A549 (cell line): ENCODE measurements around the gene RPL28. TPM values are rescaled to one million over a fixed set of nuclear protein-coding genes. Genes with fewer than 3 reads are reported as not detected.

Source experiments
- ATAC-seq, 2 experiments: fragments of 200-7000 bp in 1 of 2; fragments of >200 bp in 1 of 2; cut with Nextera tagmentation in 1 of 2; cut with Tn5 transposase in 1 of 2; 3 replicates each; pipeline versions ENCODE4 v1.8.0 to v1.9.1; 2018 to 2020; ENCODE audit warnings: mild to moderate bottlenecking in 1 of 2, moderate library complexity in 1 of 2
- CTCF ChIA-PET: fragments of 300-600 bp; sonication (Branson Sonifier 250); formaldehyde crosslinking; extraction: SDS; loops from one replicate; lab custom pipeline; 2021; ENCODE audit warnings: antibody characterized with exemption, inconsistent platforms; lab: Yijun Ruan, JAX
- POLR2A ChIA-PET: fragments of 350-600 bp; formaldehyde crosslinking; extraction: SDS; loops from one replicate; lab custom pipeline; 2021; ENCODE audit warnings: antibody characterized with exemption, inconsistent platforms; lab: Yijun Ruan, JAX
- DNase-seq, 2 experiments: peaks; one replicate each; pipeline versions ENCODE4 v3.0.0 to v3.0.0-alpha.2; 2011 to 2016; ENCODE audit warnings: low read depth in 1 of 2, low spot score in 1 of 2
- FAIRE-seq: peaks from 2 replicates; lab custom pipeline; 2011; peaks lifted over from hg19 to GRCh38; lab: Jason Lieb, UNC
- H3K27ac ChIP-seq, 2 experiments: fragments of >200 bp; sonication (Bioruptor Twin); formaldehyde crosslinking; 3 replicates each; pipeline ENCODE4 v1.5.1; 2016 to 2017
- H3K4me1 ChIP-seq: fragments of >200 bp; sonication (Bioruptor Twin); formaldehyde crosslinking; 3 replicates; pipeline ENCODE4 v1.6.1; 2016
- H3K4me2 ChIP-seq: fragments of >200 bp; sonication (Bioruptor Twin); formaldehyde crosslinking; 3 replicates; pipeline ENCODE4 v1.6.1; 2016
- H3K4me3 ChIP-seq: fragments of >200 bp; sonication (Bioruptor Twin); formaldehyde crosslinking; 3 replicates; pipeline ENCODE4 v1.5.1; 2016
- H3K9me3 ChIP-seq: fragments of >200 bp; sonication (Bioruptor Twin); formaldehyde crosslinking; 3 replicates; pipeline ENCODE4 v1.6.1; 2016
- BHLHE40 ChIP-seq: IDR thresholded peaks from 2 replicates; pipeline ENCODE4 v1.6.1; 2012; ENCODE audit warnings: low read depth, low read length, inconsistent platforms
- CBX8 ChIP-seq: fragments of 200-600 bp; sonication (generic); IDR thresholded peaks from 2 replicates; pipeline ENCODE4 v1.6.1; 2016
- CEBPB ChIP-seq, 2 experiments: fragments of >200 bp in 1 of 2; sonication (Bioruptor Twin) in 1 of 2; formaldehyde crosslinking in 1 of 2; IDR thresholded peaks; 2 replicates each; pipeline ENCODE4 v1.6.1; 2012 to 2016
- CHD2 ChIP-seq: fragments of 150-350 bp; IDR thresholded peaks from 2 replicates; pipeline ENCODE4 v1.6.1; 2014; ENCODE audit warnings: low read length; ENCODE audit not compliant: partially characterized antibody
- EHF ChIP-seq: fragments of 250-450 bp; sonication (Bioruptor Pico); IDR thresholded peaks from 2 replicates; pipeline ENCODE4 v1.5.0; 2020; ENCODE audit warnings: mild to moderate bottlenecking
- EP300 ChIP-seq, 2 experiments: fragments of >200 bp; sonication (Bioruptor Twin); formaldehyde crosslinking; IDR thresholded peaks; 2 replicates in 1 of 2; 3 replicates in 1 of 2; pipeline ENCODE4 v1.6.1; 2016 to 2017
- ESRRA ChIP-seq: fragments of 150-350 bp; IDR thresholded peaks from 2 replicates; pipeline ENCODE4 v1.6.1; 2014; ENCODE audit warnings: mild to moderate bottlenecking, low read length, borderline replicate concordance
- FOSB ChIP-seq: fragments of 250-450 bp; sonication (Bioruptor Pico); IDR thresholded peaks from 2 replicates; pipeline ENCODE4 v1.5.0; 2020; ENCODE audit warnings: mild to moderate bottlenecking, moderate library complexity
- HEYL ChIP-seq: fragments of 250-450 bp; sonication (Bioruptor Pico); IDR thresholded peaks from 2 replicates; pipeline ENCODE4 v1.8.0; 2021; ENCODE audit warnings: mild to moderate bottlenecking, moderate library complexity
- HOXB13 ChIP-seq: fragments of 250-450 bp; sonication (Bioruptor Pico); IDR thresholded peaks from 2 replicates; pipeline ENCODE4 v1.5.0; 2020; ENCODE audit warnings: low read depth, mild to moderate bottlenecking, moderate library complexity
- JUNB ChIP-seq: fragments of >200 bp; sonication (Bioruptor Twin); formaldehyde crosslinking; IDR thresholded peaks from 2 replicates; pipeline ENCODE4 v1.6.1; 2016
- MYC ChIP-seq: IDR thresholded peaks from 2 replicates; pipeline ENCODE4 v1.6.1; 2012; ENCODE audit warnings: mild to moderate bottlenecking, inconsistent platforms, low read length, improper control_type of control experiment, borderline replicate concordance
- POLR2AphosphoS2 ChIP-seq: conservative IDR thresholded peaks from 2 replicates; pipeline ENCODE4 v1.6.1; 2012; ENCODE audit warnings: low read length, improper control_type of control experiment, inconsistent platforms
- RAD21 ChIP-seq, 2 experiments: fragments of >200 bp in 1 of 2; sonication (Bioruptor Twin) in 1 of 2; formaldehyde crosslinking in 1 of 2; IDR thresholded peaks in 1 of 2; conservative IDR thresholded peaks in 1 of 2; 2 replicates in 1 of 2; 3 replicates in 1 of 2; pipeline ENCODE4 v1.6.1; 2012 to 2018; ENCODE audit warnings: inconsistent platforms in 1 of 2
- RNF2 ChIP-seq: fragments of 200-600 bp; sonication (generic); IDR thresholded peaks from 2 replicates; pipeline ENCODE4 v1.6.1; 2016; ENCODE audit warnings: low read depth, mild to moderate bottlenecking, antibody characterized with exemption, moderate library complexity, borderline replicate concordance
- SMC3 ChIP-seq: fragments of >200 bp; sonication (Bioruptor Twin); formaldehyde crosslinking; IDR thresholded peaks from 3 replicates; pipeline ENCODE4 v1.6.1; 2018; ENCODE audit warnings: inconsistent platforms
- SREBF2 ChIP-seq: fragments of 450-650 bp; IDR thresholded peaks from 2 replicates; pipeline ENCODE4 v1.6.1; 2014; ENCODE audit warnings: mild to moderate bottlenecking, moderate library complexity
- TP53 ChIP-seq: fragments of 250-450 bp; sonication (Bioruptor Pico); IDR thresholded peaks from 2 replicates; pipeline ENCODE4 v1.5.0; 2021; ENCODE audit warnings: mild to moderate bottlenecking, moderate library complexity
- ZFP36 ChIP-seq: fragments of 450-650 bp; IDR thresholded peaks from 2 replicates; pipeline ENCODE4 v1.6.1; 2014; ENCODE audit warnings: borderline replicate concordance; ENCODE audit not compliant: partially characterized antibody
- WGBS: methylation state at CpG from one replicate; pipeline ENCODE4 v1.1.6; 2017; ENCODE audit errors: missing lambda C conversion rate; 5-methylcytosine and 5-hydroxymethylcytosine counted together
- polyA plus RNA-seq, 4 experiments: library from polyadenylated mRNA; depleted of rRNA in 3 of 4; stranded (reverse); fragments of >200 nt; fragmentation: RNase III in 1 of 4; extraction: RNeasy Plus Mini Kit Qiagen cat#74134 plus additional on column Dnase treatment in 1 of 4; gene quantifications; 2 replicates in 3 of 4; 3 replicates in 1 of 4; pipeline ENCODE4 v1.2.3, GENCODE V29; 2011 to 2017
- TF ChIP-seq, protein P1 (sequence below): fragments of >200 bp; sonication (Bioruptor Twin); formaldehyde crosslinking; IDR thresholded peaks from 3 replicates; pipeline ENCODE4 v1.5.1; 2016
- TF ChIP-seq, protein P2 (sequence below): fragments of >200 bp; sonication (Bioruptor Twin); formaldehyde crosslinking; IDR thresholded peaks from 3 replicates; pipeline ENCODE4 v1.6.1; 2016
- TF ChIP-seq, protein P3 (sequence below): IDR thresholded peaks from 2 replicates; pipeline ENCODE4 v1.6.1; 2012
- TF ChIP-seq, protein P4 (sequence below): fragments of >200 bp; sonication (Bioruptor Twin); formaldehyde crosslinking; IDR thresholded peaks from 2 replicates; pipeline ENCODE4 v1.6.1; 2016
- TF ChIP-seq, protein P5 (sequence below): fragments of 250-450 bp; sonication (Bioruptor Pico); IDR thresholded peaks from 2 replicates; pipeline ENCODE4 v1.5.0; 2021; ENCODE audit warnings: mild to moderate bottlenecking, moderate library complexity, borderline replicate concordance
- TF ChIP-seq, protein P6 (sequence below): fragments of 150-350 bp; IDR thresholded peaks from 2 replicates; pipeline ENCODE4 v1.6.1; 2014; ENCODE audit warnings: low read depth, mild to moderate bottlenecking, low read length

RPL28 gene
- polyA plus RNA-seq, 2 of the 4 experiments (the other 2 are of a cell fraction), result 329 to 2,037 TPM

DNA sequence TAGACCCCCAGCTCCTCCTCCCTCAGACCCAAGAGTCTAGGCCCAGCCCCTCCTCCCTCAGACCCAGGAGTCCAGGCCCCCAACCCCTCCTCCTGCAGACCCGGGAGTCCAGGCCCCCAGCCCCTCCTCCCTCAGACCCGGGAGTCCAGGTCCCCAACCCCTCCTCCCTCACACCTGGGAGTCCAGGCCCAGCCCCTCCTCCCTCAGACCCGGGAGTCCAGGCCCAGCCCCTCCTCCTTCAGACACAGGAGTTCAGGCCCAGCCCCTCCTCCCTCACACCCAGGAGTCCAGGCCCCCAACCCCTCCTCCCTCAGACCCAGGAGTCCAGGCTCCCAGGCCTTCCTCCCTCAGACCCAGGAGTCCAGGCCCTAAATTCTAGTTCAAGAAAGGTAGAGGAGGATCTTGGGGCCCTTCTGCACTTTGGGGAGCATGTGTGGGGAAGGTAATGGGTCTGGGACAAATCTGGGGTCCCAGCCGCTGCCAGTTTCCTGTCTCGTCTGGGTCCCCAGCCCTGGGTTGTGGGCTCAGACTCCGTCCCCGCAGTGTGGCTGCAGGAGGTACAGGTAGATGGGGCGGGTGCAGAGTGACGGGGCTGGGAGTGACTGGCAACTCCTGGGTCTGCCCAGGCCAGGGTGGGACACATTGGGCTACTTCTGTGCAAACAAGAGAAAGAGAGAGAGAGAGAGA lies 12.3 kb upstream of the RPL28 start (continued):
- TF ChIP-seq, protein P1, sequence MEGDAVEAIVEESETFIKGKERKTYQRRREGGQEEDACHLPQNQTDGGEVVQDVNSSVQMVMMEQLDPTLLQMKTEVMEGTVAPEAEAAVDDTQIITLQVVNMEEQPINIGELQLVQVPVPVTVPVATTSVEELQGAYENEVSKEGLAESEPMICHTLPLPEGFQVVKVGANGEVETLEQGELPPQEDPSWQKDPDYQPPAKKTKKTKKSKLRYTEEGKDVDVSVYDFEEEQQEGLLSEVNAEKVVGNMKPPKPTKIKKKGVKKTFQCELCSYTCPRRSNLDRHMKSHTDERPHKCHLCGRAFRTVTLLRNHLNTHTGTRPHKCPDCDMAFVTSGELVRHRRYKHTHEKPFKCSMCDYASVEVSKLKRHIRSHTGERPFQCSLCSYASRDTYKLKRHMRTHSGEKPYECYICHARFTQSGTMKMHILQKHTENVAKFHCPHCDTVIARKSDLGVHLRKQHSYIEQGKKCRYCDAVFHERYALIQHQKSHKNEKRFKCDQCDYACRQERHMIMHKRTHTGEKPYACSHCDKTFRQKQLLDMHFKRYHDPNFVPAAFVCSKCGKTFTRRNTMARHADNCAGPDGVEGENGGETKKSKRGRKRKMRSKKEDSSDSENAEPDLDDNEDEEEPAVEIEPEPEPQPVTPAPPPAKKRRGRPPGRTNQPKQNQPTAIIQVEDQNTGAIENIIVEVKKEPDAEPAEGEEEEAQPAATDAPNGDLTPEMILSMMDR, result no peak
- TF ChIP-seq ESRRA, result no peak
- TF ChIP-seq RNF2, result no peak
- 0 out of 2 replicates have a peak, but pooled peaks have one; percentile 33 for TF ChIP-seq HOXB13 (CRISPR knock-in tag)

DNA sequence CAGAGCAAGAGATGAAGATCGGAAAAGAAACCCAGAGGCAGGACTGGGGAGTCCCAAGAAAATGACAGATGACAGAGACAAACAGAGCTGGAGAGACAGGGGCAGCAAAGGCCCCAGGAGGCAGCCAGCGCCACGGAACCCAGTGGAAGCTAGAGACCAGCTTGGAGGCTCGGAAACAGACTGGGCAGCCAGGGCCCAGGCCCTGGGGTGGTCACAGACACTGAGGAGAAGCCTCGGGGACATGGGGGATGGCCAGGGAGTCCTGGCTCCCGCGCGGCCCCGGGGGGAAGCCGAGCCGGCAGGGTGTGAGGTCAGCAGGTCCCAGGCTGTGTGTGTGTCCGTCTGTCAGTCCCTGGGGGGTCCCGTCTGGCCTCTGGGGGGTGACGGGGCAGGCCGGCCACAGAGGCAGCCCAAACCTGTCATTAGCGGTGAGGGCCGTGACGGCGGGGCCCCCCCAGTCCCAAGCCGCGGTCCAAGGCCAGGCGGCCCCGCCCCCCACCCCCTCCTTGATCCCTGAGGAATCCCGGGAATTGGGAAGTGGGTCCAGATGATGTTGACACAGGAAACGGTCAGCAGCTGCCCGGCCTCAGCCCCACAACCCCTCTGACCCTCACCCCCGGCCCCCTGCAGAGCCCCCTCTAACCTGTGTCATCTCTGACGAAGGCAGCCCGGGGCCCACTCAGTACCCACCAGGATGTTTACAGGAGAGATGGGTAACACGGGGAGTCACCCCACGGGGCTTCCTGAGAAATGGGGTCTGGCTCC lies 11.6 kb upstream of the RPL28 start:
- DNase-seq, result peak; percentile 75 to 88
- FAIRE-seq, result no peak
- peak; percentile 25 to 35 for ATAC-seq
- Histone ChIP-seq H3K27ac (peak overlapping the region; percentile 91 to 96), H3K4me3 (peak overlapping the region; percentile 15; the same call in 1 of the 3 replicates), H3K9me3 (no peaks in the 10 kb centered on the region), H3K4me1 (peaks cover 87% of the 10 kb centered on the region), H3K4me2 (peak overlapping the region; percentile 65)
- POLR2A ChIA-PET, result interaction anchor here (1.0 to 1.1 kb wide), 3 partner anchors 8 to 225 kb away, joined by 3 to 7 read pairs (median 3); partner anchors contain the start of genes FIZ1 and TMEM238
- WGBS, result 3% methylated on average over 23 of the region's 31 CpGs
- CTCF ChIA-PET, result interaction anchor here (0.7 to 2.5 kb wide), 4 partner anchors 10 to 283 kb away, joined by 4 to 17 read pairs (median 5); partner anchors contain the start of gene TMEM238
- TF ChIP-seq EP300 (IDR thresholded peaks at IDR 0.05), result peak; percentile 96 to 99
- TF ChIP-seq, protein P2, sequence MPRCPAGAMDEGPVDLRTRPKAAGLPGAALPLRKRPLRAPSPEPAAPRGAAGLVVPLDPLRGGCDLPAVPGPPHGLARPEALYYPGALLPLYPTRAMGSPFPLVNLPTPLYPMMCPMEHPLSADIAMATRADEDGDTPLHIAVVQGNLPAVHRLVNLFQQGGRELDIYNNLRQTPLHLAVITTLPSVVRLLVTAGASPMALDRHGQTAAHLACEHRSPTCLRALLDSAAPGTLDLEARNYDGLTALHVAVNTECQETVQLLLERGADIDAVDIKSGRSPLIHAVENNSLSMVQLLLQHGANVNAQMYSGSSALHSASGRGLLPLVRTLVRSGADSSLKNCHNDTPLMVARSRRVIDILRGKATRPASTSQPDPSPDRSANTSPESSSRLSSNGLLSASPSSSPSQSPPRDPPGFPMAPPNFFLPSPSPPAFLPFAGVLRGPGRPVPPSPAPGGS, result peak; percentile 63; the same call in 1 of the 3 replicates
- TF ChIP-seq, protein P3, sequence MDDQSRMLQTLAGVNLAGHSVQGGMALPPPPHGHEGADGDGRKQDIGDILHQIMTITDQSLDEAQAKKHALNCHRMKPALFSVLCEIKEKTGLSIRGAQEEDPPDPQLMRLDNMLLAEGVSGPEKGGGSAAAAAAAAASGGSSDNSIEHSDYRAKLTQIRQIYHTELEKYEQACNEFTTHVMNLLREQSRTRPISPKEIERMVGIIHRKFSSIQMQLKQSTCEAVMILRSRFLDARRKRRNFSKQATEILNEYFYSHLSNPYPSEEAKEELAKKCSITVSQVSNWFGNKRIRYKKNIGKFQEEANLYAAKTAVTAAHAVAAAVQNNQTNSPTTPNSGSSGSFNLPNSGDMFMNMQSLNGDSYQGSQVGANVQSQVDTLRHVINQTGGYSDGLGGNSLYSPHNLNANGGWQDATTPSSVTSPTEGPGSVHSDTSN, result peak; percentile 81
- TF ChIP-seq CHD2, result no peak
- TF ChIP-seq, protein P4, sequence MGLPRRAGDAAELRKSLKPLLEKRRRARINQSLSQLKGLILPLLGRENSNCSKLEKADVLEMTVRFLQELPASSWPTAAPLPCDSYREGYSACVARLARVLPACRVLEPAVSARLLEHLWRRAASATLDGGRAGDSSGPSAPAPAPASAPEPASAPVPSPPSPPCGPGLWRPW, result 0 out of 2 replicates have a peak, but pooled peaks have one; percentile 8
- TF ChIP-seq RNF2, result no peak
- TF ChIP-seq CBX8, result no peak
- peak; percentile 85 for TF ChIP-seq JUNB
- no peak for TF ChIP-seq ESRRA
- TF ChIP-seq HEYL (CRISPR knock-in tag), result no peak
- no peak for TF ChIP-seq EHF
- TF ChIP-seq, protein P5, sequence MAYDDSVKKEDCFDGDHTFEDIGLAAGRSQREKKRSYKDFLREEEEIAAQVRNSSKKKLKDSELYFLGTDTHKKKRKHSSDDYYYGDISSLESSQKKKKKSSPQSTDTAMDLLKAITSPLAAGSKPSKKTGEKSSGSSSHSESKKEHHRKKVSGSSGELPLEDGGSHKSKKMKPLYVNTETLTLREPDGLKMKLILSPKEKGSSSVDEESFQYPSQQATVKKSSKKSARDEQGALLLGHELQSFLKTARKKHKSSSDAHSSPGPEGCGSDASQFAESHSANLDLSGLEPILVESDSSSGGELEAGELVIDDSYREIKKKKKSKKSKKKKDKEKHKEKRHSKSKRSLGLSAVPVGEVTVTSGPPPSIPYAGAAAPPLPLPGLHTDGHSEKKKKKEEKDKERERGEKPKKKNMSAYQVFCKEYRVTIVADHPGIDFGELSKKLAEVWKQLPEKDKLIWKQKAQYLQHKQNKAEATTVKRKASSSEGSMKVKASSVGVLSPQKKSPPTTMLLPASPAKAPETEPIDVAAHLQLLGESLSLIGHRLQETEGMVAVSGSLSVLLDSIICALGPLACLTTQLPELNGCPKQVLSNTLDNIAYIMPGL (CRISPR knock-in tag), result no peak
- no peak for TF ChIP-seq SREBF2
- no peak for TF ChIP-seq MYC
- TF ChIP-seq CEBPB (IDR thresholded peaks at IDR 0.05), result peak in 1 of 2 experiments; percentile 50; a peak in 1 of 4 replicates
- no peak for TF ChIP-seq FOSB (CRISPR knock-in tag)
- no peak for TF ChIP-seq ZFP36
- no peak for TF ChIP-seq BHLHE40
- TF ChIP-seq POLR2AphosphoS2, result no peak
- TF ChIP-seq SMC3, result peak; percentile 24; the same call in 2 of the 3 replicates
- TF ChIP-seq, protein P6, sequence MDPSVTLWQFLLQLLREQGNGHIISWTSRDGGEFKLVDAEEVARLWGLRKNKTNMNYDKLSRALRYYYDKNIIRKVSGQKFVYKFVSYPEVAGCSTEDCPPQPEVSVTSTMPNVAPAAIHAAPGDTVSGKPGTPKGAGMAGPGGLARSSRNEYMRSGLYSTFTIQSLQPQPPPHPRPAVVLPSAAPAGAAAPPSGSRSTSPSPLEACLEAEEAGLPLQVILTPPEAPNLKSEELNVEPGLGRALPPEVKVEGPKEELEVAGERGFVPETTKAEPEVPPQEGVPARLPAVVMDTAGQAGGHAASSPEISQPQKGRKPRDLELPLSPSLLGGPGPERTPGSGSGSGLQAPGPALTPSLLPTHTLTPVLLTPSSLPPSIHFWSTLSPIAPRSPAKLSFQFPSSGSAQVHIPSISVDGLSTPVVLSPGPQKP, result no peak
- TF ChIP-seq TP53 (CRISPR knock-in tag), result no peak
- TF ChIP-seq RAD21 (conservative IDR thresholded peaks at IDR 0.05 in 1 of 2, IDR thresholded peaks at IDR 0.05 in 1 of 2), result 0 out of 5 replicates have a peak, but pooled peaks of 1 of the 2 experiments have one; percentile 31
- TF ChIP-seq, protein P1, result no peak
